NCI-H2029 (cell line): Measurements from ENCODE around the gene SPRYD3.
"Not testable (repeated sequence)": the region's sequence is repeated elsewhere in the genome, so short reads cannot be mapped to it uniquely, and the experiment has no call there.

Experiments used
- DNase-seq: peaks from one replicate; lab custom pipeline; 2025; lab: John Stamatoyannopoulos, UW

Gene SPRYD3

GRCh38 chr12:53051881-53052412 lies 27.2 kb downstream of the SPRYD3 start:
- DNase-seq = no peak

GRCh38 chr12:53051058-53051880 lies 27.9 kb downstream of the SPRYD3 start:
- DNase-seq = peak; percentile 29

GRCh38 chr12:53050426-53051057 lies 28.6 kb downstream of the SPRYD3 start:
- DNase-seq = no peak

- DNase-seq = peak; percentile 66
These were observed 29.4 kb downstream of the SPRYD3 start, which contains the start of gene TNS2 for GRCh38 chr12:53049571-53050318. Gene TNS2, plus strand, starts transcription at chr12:53050065. Its CDS starts 121 bp downstream, at chr12:53050186.

- no peak for DNase-seq
These were observed 30.3 kb downstream of the SPRYD3 start for GRCh38 chr12:53048780-53049401.

GRCh38 chr12:53048033-53048779 lies 31.0 kb downstream of the SPRYD3 start:
- DNase-seq = peak; percentile 73

GRCh38 chr12:53047221-53048032 lies 31.8 kb downstream of the SPRYD3 start:
- peak; percentile 66 for DNase-seq

GRCh38 chr12:53046655-53047220 lies 32.5 kb downstream of the SPRYD3 start:
- peak; percentile 66 for DNase-seq

- no peak for DNase-seq
These were observed 33.5 kb downstream of the SPRYD3 start for GRCh38 chr12:53045696-53046045.

- no peak for DNase-seq
These were observed 34.1 kb downstream of the SPRYD3 start for GRCh38 chr12:53044896-53045695.

- no peak for DNase-seq
These were observed 35.1 kb downstream of the SPRYD3 start for GRCh38 chr12:53044052-53044581.

GRCh38 chr12:53042607-53043454 lies 36.4 kb downstream of the SPRYD3 start:
- no peak for DNase-seq

- DNase-seq = no peak
These were observed 39.3 kb downstream of the SPRYD3 start for GRCh38 chr12:53039851-53040250.

- no peak for DNase-seq
These were observed 42.4 kb downstream of the SPRYD3 start for GRCh38 chr12:53036802-53037201.

- DNase-seq = no peak
These were observed 44.7 kb downstream of the SPRYD3 start for GRCh38 chr12:53034459-53034858.

GRCh38 chr12:53033832-53034231 lies 45.4 kb downstream of the SPRYD3 start:
- not testable (repeated sequence) for DNase-seq

GRCh38 chr12:53031616-53032015 lies 47.6 kb downstream of the SPRYD3 start:
- DNase-seq = no peak

GRCh38 chr12:53027014-53027413 lies 52.2 kb downstream of the SPRYD3 start:
- DNase-seq = not testable (repeated sequence)
